Loucy (cell line): ENCODE data around the gene CTNND2.

Experiments used
- CTCF ChIP-seq: fragments of 200-600 bp; sonication (generic); conservative IDR thresholded peaks from 2 replicates; pipeline ENCODE4 v1.5.1; 2014; ENCODE audit warnings: mild to moderate bottlenecking, antibody characterized with exemption, low read length
- EZH2phosphoT487 ChIP-seq: fragments of 200-600 bp; IDR thresholded peaks from 2 replicates; pipeline ENCODE4 v1.6.1; 2018; ENCODE audit warnings: antibody characterized with exemption, mild to moderate bottlenecking, moderate library complexity, borderline replicate concordance

DNA sequence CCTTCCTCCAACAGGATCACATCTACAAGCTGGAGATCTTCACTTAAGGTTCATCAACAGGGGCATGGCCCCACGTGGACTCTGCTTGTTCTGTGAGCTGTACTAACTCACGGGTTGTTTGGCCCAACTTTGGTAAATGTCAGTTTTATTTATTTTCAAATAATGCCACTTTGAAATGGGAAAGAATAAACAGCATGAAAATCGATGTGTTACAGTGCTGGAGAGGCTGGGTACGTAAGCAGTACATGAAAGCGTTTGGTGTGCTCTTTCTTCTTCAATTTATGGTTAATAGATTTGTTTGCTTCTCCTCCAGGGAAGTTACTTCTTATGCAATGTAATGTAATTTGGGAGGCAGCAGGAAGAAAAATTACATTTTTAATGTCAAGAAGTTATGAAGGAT lies 753.3 kb downstream of the CTNND2 start:
- no peak for TF ChIP-seq CTCF
- TF ChIP-seq EZH2phosphoT487, result no peak
